GM23248 (cell line): Measurements from ENCODE around the gene RERE.

Experiments
- EZH2 ChIP-seq: fragments of 200-600 bp; sonication (generic); IDR thresholded peaks from 2 replicates; pipeline ENCODE4 v1.6.1; 2018; ENCODE audit warnings: antibody characterized with exemption, mild to moderate bottlenecking; ENCODE audit not compliant: insufficient read depth, poor library complexity, severe bottlenecking
- EZH2phosphoT487 ChIP-seq: fragments of 200-600 bp; sonication (generic); IDR thresholded peaks from 2 replicates; pipeline ENCODE4 v1.6.1; 2018; ENCODE audit warnings: antibody characterized with exemption, moderate library complexity, mild to moderate bottlenecking, low read depth; ENCODE audit not compliant: insufficient read depth

GRCh38 chr1:8565802-8566201 is 251.6 kb downstream of the RERE start:
- TF ChIP-seq EZH2 (no peak), EZH2phosphoT487 (no peak)
